ENCODE measurements around the gene CORO2B.

The CORO2B gene

GRCh38 chr15:68706256-68706655 is 127.5 kb downstream of the CORO2B start:
- no peak for DNase-seq

GRCh38 chr15:68706931-68707330 is 128.1 kb downstream of the CORO2B start:
- DNase-seq: no peak

DNA sequence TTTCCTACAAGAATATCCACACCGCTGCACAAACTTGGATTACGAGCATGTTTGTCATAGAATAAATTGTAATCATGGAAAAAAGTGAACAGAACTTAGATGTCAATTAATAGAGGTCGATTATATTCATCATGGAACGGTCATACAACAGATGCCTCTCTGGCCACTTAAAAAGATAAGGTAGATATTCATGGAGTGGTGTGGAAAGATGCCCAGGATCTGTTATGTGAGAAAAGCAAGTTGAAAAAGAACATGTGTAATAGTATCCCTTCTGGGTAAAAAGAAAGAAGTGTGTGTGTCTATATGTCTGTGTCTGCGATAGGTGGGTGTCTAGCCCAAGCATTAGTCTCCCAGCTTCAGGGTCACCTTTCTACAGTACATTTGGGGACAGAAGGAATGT is 128.6 kb downstream of the CORO2B start:
- DNase-seq: no peak

DNA sequence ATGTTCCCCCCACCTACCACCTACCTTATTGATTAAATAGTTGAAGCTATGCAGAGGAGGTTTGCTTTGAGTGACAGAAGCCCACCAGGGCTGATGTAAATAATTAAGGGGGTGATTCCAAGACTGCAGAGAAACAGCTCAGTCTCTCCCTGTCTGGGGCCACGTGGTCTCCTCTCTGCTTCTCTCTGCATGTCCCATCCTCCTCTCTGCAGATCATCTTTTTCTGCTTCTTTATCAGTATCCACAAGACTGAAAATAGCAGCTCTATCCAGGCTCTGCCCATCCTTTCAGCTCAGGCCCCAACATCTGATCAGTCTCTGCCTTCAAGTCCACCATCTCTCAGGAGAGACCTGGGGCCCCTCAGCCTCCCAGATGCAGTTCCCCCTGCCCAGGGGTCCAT is 131.1 kb downstream of the CORO2B start:
- no peak for DNase-seq

- DNase-seq: no peak
These were observed 131.7 kb downstream of the CORO2B start for GRCh38 chr15:68710536-68710935.

DNA sequence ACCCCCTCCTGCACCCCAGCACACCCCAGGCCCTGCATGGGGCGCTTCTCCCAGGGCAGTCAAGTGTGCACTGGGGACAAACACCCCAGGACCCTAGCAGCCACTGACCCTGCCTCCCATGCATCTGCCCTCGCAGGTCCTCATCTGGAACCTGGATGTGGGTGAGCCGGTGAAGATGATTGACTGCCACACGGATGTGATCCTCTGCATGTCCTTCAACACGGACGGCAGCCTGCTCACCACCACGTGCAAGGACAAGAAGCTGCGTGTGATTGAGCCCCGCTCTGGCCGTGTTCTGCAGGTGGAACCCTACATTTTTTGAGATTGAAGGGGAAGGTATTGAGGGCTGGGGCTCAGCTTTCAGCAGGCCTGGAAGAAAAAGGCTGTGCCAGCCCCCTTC is 132.6 kb downstream of the CORO2B start:
- DNase-seq: no peak

DNA sequence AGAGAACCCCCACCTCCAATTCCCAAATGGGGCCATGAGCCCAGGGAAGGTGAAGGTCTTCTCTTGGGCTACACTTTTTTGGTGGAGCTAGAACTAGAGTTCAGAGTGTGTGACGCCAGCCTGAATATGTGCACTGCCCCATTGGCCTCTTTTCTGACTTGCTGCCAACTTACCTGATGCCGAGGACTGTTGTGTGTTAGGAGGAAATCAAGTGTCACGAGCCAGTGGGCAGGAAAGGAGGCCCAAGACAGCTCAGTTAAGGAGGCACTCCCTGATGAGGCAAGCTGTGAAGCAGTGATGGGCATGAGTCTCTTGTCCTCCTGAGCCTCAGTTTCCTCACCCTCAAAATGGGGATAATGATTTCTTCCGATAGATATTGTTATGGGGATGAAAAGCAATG is 134.1 kb downstream of the CORO2B start:
- DNase-seq: no peak

GRCh38 chr15:68713874-68714273 is 135.1 kb downstream of the CORO2B start:
- no peak for DNase-seq

GRCh38 chr15:68715111-68715510 is 136.3 kb downstream of the CORO2B start:
- DNase-seq: no peak

GRCh38 chr15:68717951-68718350 is 139.2 kb downstream of the CORO2B start:
- no peak for DNase-seq

- DNase-seq: no peak
These were observed 139.7 kb downstream of the CORO2B start for GRCh38 chr15:68718468-68718867.

- DNase-seq: no peak
These were observed 140.3 kb downstream of the CORO2B start for GRCh38 chr15:68719051-68719450.

DNA sequence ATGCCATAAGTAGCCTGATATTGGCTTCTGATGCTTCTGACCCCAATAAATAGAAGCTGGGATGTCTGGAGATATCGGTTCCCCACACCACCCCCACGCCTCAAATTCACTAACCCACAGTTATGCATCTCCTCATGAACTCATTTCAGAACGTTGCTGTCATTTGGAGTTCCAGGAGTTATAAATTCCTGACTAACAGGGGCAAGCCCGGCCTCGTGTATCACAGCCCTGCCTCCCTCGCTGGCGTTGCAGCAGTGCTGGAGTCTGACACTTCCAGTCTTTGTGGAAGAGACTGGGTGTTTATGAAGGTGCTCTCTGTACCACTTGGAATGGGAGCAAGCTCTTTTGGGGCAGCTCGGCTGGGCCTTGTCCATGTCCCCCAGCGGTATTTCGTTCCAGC is 140.9 kb downstream of the CORO2B start:
- no peak for DNase-seq

DNA sequence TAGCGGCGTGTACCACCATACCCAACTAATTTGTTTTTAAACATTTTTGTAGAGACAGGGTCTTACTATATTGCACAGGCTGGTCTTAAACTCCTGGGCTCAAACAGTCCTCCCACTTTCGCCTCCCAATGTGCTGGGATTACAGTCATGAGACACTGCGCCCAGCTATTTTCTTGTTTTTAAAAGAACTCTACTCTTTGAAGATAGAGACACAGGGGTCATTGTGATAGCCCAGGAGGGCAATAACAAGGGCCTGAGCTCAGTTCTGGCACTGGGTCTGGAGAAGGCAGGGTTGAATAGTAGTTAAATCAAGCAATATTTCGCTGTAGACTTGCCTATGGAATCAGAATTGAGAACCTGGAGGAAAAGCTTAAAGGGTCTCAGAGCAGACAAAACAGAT is 143.1 kb downstream of the CORO2B start:
- no peak for DNase-seq

- DNase-seq: peak in 1 of 2 donors; percentile 10
These were observed 146.9 kb downstream of the CORO2B start for GRCh38 chr15:68725736-68726135.

DNA sequence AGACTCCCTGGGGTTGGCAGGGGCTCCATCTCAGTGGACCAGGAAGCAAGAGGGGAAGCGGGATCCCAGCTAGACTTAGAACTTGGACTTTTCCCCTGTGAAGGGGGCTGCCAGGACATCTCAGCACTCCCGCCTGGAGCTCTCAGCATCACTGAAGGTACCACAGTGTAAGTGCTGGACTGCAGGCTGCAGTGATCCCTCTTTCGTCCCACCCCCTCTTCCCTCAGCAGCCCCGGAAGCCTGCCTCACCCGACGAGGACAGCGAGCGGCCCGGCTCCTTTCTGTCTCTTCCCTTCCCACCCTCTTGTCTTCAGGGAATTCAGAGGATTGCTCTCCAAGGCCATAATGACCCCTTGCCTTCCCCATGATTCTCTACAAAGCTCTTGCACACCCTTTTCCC is 147.5 kb downstream of the CORO2B start:
- DNase-seq: no peak

- DNase-seq: peak; percentile 10 to 17
These were observed 151.1 kb downstream of the CORO2B start for GRCh38 chr15:68729789-68730411.

DNA sequence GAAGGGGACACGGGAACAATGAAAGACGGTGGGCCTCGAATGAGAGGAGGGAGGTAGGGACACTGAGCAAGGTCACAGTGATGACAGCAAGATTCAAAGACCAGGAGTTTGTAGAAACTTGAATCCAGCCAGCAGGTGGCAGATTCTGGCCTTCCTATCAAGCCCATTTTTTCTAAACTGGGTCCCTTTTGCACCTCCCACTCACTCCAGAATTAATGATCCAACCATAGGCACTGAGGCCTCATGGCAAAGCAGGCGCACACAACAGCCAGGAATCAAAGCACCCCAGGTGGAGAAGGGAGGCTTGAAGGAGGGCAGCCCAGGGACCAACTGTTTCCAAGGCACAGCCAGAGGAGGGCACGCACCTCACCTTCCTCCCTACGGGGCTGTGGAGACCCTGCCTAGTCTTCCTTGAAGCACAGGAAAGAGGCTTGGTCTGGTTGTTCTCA is 151.7 kb downstream of the CORO2B start:
- peak; percentile 49 to 73 for DNase-seq

GRCh38 chr15:68730976-68731897 is 152.4 kb downstream of the CORO2B start:
- DNase-seq: no peak

GRCh38 chr15:68732451-68732850 is 153.7 kb downstream of the CORO2B start:
- DNase-seq: no peak

- no peak for DNase-seq
These were observed 154.9 kb downstream of the CORO2B start for GRCh38 chr15:68733666-68734065.

- DNase-seq: no peak
These were observed 155.6 kb downstream of the CORO2B start for GRCh38 chr15:68734352-68734751.

DNA sequence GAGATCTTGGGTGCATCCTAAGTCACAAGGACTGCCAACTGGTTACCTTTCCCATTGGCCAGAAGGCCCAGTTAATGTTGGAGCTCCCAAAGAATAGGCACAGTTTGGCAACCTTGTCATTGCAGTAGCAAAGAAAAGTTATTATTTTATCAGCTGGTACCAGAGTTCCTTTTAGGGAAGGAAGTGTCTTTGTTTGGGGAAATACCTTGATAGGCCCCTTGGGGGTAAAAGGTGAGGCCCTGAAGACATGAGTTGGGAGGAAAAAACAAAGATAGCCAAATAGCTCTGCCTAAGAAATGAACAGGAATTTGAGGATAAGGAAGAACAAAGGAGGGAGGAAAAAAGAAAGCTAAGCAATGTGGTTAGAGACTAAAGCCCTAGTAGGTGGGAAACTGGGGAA is 156.1 kb downstream of the CORO2B start:
- DNase-seq: no peak

DNA sequence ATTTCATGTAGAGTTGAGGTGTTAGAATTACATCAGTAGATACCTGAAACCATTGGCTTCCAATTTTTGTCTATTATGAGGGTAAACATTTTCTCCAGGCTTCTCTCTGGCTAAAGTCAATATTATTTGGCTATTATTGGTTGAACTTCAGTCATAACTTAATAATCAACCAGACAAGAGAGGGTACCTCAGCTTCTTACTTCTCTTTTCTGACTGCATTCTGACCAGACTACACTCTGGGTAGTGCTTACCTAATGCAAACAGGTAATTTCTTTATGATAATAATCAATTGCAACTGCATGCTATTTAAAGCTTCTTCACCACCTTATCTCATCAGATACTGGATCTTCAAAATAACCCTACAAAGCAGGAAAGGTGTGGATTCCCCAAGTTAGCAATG is 156.8 kb downstream of the CORO2B start:
- no peak for DNase-seq

Measured in hippocampal formation (tissue), 2 donors.